SIG-M5 treated with dmso at 0.1 percent for 504 hours (cell line): ENCODE measurements around the gene ELOA.
"Not testable (repeated sequence)": the region's sequence is repeated elsewhere in the genome, so short reads cannot be mapped to it uniquely, and the experiment has no call there.

Experiments
- DNase-seq: peaks from one replicate; lab custom pipeline; 2025; ENCODE audit not compliant: unreplicated experiment; lab: John Stamatoyannopoulos, UW

The ELOA gene

DNA sequence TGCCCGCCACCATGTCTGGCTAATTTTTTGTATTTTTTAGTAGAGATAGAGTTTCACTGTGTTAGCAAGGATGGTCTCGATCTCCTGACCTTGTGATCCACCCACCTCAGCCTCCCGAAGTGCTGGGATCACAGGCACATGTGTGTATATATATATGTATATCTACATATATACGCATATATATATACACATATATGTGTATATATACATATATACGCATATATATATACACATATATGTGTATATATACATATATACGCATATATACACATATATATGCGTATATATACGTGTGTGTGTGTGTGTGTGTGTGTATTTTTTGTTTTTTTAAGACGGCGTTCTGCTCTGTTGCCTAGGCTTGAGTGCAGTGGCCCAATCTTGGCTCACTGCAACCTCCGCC is 39.9 kb downstream of the ELOA start:
- DNase-seq: not testable (repeated sequence)

GRCh38 chr1:23784846-23785245 is 41.6 kb downstream of the ELOA start:
- DNase-seq: no peak

- no peak for DNase-seq
Observed at GRCh38 chr1:23787701-23788100, 44.4 kb downstream of the ELOA start.

DNA sequence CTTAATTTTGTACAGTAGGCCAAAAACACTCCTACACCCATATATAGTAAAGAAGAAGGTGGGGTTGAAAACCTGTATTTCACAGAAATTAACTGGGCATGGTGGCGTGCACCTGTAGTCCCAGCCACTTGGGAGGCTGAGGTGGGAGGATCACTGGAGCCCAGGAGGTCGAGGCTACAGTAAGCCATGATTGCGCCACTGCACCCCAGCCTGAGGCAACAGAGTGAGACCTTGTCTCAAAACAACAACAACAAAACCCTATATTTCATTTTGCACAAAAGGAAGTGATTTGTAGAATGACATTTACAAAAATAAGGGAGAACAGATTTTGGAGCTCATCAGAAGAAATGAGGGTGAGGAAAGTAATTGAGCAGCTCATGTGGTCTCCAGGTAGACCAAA is 45.4 kb downstream of the ELOA start:
- DNase-seq: no peak

DNA sequence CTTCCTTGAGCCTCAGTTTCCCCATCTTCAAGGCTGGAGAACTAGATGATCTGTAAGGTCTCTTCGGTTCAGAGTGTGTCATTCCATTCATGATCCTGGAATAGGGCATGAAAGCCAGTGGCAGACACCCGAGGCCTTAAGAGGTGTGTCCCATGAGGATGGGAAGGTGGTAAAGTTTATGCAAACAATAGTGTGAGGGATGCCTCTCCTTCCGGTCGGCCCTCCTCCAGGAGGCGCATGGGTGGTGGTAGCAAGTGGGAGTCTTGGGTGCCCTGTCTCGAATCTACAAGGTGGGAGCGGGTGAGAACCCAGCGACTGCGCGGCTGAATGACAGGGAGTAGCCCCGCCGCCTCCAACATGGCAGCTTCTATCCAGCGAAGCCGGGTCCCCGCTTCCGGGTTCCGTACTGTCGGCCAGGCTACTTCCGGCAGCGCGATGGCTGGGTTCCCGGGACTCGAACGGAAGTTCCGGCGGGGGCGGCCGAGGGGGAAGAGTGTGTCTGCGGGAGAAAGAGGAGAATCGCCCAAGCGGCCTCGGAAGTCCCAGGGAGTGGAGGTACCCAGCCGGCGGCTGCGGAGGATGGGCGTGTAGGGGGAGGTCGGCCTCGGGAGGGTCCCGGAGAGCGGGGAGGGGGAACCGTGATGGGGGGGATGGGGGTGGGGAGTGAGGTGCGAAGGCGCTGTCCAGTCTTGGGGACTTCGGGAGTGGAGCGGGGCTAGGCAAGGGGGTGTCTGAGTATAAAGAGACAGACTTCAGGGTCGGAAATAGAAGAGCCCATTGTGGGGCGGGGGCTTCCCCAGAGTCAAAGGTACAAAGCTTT is 47.6 kb downstream of the ELOA start, which contains the start of gene LYPLA2:
Gene LYPLA2 (plus strand): TSS at position 450 of the 820 bp plus-strand sequence. CDS start 1,538 bp downstream, outside the sequence.
- peak; percentile 87 for DNase-seq

DNA sequence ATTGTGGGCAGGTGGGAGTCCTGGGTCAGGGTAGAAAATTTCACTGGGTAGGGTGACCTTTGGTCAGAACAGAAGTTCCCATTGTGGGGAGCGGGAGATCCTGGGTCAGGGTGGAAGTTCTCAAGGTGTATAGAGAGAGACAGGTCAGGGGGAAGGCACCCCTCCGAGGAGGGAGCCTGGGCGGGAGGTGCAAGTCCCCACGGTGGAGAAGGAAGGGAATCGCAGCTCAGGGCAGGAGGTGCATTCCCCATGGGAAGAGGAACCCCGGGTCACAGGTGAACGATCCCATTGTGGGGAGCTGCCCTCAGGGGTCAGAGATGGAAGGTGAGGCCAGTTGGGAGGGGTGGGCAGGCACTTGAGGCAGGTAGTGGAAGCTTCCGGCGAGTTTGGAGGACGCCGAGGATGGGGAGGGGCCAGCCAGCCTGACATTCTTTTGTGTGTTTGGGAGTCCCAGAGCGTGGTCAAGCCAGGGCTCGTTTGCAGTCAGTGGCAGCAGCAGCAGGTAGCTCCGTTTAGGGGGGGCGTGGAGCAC is 48.3 kb downstream of the ELOA start:
- DNase-seq: no peak

- DNase-seq: no peak
Observed at GRCh38 chr1:23792151-23792945, 49.1 kb downstream of the ELOA start.

GRCh38 chr1:23793018-23793781 is 49.9 kb downstream of the ELOA start:
- no peak for DNase-seq

DNA sequence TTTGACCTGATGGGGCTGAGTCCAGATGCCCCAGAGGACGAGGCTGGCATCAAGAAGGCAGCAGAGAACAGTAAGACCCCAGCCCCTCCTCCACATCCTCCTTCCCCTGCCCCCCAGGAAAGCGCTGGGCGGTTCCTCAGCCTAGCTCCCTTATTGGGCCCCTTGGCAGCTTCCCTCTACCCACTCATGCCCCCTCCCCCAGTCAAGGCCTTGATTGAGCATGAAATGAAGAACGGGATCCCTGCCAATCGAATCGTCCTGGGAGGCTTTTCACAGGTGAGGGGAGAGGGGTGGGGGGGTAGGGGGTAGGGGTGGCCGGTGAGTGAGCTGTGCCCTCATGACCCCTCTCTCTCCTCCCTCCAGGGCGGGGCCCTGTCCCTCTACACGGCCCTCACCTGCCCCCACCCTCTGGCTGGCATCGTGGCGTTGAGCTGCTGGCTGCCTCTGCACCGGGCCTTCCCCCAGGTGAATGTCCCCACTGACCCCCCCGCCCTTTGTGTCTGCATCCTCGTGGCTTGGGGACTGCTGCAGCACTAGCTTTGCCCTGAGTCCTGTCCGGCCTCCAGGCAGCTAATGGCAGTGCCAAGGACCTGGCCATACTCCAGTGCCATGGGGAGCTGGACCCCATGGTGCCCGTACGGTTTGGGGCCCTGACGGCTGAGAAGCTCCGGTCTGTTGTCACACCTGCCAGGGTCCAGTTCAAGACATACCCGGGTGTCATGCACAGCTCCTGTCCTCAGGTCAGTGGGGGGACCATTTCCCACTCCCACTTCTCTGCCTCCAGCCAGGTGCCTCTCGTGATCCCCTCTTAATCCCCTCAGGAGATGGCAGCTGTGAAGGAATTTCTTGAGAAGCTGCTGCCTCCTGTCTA is 50.8 kb downstream of the ELOA start:
- no peak for DNase-seq

GRCh38 chr1:23794732-23795182 is 51.5 kb downstream of the ELOA start:
- not testable (repeated sequence) for DNase-seq

- no peak for DNase-seq
Observed at GRCh38 chr1:23795676-23796465, 52.6 kb downstream of the ELOA start.

- no peak for DNase-seq
Observed at GRCh38 chr1:23796466-23797271, 53.4 kb downstream of the ELOA start.

DNA sequence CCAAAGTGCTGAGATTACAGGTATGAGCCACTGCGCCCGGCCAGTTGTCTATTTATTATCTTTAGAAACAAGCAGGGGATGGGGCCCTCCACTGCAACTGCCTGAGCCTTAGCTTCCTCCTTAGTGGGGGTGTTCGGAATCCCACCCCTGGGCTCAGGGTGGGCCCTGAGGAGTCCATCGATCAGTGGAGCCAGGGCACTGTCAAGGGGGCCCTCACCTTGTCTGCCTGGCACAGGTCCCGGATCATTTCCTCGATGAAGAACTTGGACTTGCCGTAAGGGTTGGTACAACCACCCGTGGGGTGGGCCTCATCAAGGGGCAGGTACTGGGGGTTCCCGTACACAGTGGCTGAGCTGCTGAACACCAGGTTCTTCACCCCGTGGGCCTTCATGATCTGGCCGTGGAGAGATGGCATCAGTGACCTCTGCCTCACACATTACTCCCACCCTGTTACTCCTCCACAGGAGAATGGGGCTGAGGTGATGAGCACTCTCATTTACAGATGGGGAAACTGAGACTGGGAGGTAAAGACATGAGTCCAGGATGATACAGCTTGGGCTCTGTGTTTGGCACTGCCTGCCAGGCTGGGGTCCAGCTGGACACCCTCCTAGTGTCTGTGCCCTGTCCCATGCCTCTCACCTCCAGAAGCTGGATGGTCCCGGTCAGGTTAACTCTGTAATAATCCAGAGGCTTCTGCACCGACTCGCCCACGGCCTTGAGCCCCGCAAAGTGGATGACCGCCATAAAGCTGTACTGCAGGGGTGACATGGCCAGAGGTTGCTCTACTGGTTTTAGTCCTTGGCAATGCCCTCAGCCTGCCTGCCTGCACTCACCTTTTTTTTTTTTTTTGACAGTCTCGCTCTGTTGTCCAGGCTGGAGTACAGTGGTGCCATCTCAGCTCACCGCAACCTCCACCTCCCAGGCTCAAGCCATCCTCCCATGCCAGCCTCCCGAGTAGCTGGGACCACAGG is 54.5 kb downstream of the ELOA start:
- DNase-seq: no peak

DNA sequence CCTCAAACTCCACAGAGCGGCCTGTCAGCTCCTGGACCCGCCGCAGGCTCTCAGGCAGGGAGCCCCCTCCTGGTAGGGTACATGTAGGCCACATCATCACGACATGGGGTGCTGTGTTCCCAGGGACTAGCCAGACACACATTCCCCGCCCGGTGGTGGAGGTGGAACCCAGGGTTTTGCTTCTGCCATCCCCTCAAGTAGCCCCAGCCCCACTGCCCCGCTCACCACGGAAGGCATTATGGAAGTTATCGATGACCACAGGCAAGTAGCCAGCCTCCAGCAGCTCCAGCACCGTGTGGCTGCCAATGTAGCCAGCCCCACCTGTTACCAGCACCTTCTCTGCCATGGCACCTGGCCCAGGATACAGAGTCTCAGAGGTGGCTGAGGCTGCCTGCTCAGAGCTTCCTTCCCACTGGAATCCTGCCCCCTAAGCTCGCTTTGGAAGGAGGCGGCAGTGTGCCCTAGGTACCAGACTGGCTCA is 55.4 kb downstream of the ELOA start:
- no peak for DNase-seq

GRCh38 chr1:23799255-23799569 is 55.9 kb downstream of the ELOA start:
- DNase-seq: no peak

GRCh38 chr1:23799570-23800399 is 56.5 kb downstream of the ELOA start:
- DNase-seq: no peak
